Neutrophil (primary cell): ENCODE data around the gene MDFIC.

ENCODE experiments used
- H3K27ac ChIP-seq: fragments of 200-600 bp; sonication (generic); 2 replicates; pipeline ENCODE4 v1.5.1; 2016; ENCODE audit warnings: mild to moderate bottlenecking, moderate library complexity
- H3K27me3 ChIP-seq: fragments of 200-600 bp; sonication (generic); 2 replicates; pipeline ENCODE4 v1.6.0; 2016; ENCODE audit warnings: mild to moderate bottlenecking
- H3K36me3 ChIP-seq: fragments of 200-600 bp; sonication (generic); 2 replicates; pipeline ENCODE4 v1.5.1; 2017
- H3K4me1 ChIP-seq, 2 experiments: fragments of 200-600 bp in 1 of 2; sonication (generic) in 1 of 2; 1 replicate in 1 of 2; 2 replicates in 1 of 2; pipeline versions ENCODE4 v1.5.1 to v1.6.1; 2013 to 2016; ENCODE audit warnings: low read depth in 1 of 2, low read length in 1 of 2, mild to moderate bottlenecking in 1 of 2, moderate library complexity in 1 of 2; ENCODE audit not compliant: control insufficient read depth in 1 of 2, insufficient read depth in 1 of 2
- H3K4me3 ChIP-seq, 2 experiments: fragments of 200-600 bp in 1 of 2; sonication (generic) in 1 of 2; 1 replicate in 1 of 2; 2 replicates in 1 of 2; pipeline ENCODE4 v1.5.1; 2013 to 2016; ENCODE audit warnings: low read depth in 1 of 2, low read length in 1 of 2, mild to moderate bottlenecking in 1 of 2, moderate library complexity in 1 of 2
- H3K9me3 ChIP-seq: fragments of 200-600 bp; sonication (generic); 2 replicates; pipeline ENCODE4 v1.5.1; 2016
- TF ChIP-seq, protein P1 (sequence below): fragments of 200-600 bp; sonication (generic); IDR thresholded peaks from 2 replicates; pipeline ENCODE4 v1.5.1; 2016; ENCODE audit warnings: antibody characterized with exemption

MDFIC gene

GRCh38 chr7:115047958-115048720 lies 126.2 kb downstream of the MDFIC start:
- H3K4me3 ChIP-seq = no peak overlapping the region
- TF ChIP-seq, protein P1, sequence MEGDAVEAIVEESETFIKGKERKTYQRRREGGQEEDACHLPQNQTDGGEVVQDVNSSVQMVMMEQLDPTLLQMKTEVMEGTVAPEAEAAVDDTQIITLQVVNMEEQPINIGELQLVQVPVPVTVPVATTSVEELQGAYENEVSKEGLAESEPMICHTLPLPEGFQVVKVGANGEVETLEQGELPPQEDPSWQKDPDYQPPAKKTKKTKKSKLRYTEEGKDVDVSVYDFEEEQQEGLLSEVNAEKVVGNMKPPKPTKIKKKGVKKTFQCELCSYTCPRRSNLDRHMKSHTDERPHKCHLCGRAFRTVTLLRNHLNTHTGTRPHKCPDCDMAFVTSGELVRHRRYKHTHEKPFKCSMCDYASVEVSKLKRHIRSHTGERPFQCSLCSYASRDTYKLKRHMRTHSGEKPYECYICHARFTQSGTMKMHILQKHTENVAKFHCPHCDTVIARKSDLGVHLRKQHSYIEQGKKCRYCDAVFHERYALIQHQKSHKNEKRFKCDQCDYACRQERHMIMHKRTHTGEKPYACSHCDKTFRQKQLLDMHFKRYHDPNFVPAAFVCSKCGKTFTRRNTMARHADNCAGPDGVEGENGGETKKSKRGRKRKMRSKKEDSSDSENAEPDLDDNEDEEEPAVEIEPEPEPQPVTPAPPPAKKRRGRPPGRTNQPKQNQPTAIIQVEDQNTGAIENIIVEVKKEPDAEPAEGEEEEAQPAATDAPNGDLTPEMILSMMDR = no peak
- H3K27me3 ChIP-seq = no peaks in the 10 kb centered on the region
- no peak overlapping the region for H3K27ac ChIP-seq
- H3K4me1 ChIP-seq = no peaks in the 10 kb centered on the region
- no peaks in the 10 kb centered on the region for H3K9me3 ChIP-seq
- H3K36me3 ChIP-seq = no peaks in the 10 kb centered on the region

GRCh38 chr7:115052706-115053105 lies 130.8 kb downstream of the MDFIC start:
- Histone ChIP-seq H3K36me3 (no peaks in the 10 kb centered on the region), H3K4me1 (no peaks in the 10 kb centered on the region), H3K9me3 (no peaks in the 10 kb centered on the region), H3K27ac (no peak overlapping the region), H3K4me3 (no peak overlapping the region), H3K27me3 (no peaks in the 10 kb centered on the region)
- TF ChIP-seq, protein P1 = no peak

DNA sequence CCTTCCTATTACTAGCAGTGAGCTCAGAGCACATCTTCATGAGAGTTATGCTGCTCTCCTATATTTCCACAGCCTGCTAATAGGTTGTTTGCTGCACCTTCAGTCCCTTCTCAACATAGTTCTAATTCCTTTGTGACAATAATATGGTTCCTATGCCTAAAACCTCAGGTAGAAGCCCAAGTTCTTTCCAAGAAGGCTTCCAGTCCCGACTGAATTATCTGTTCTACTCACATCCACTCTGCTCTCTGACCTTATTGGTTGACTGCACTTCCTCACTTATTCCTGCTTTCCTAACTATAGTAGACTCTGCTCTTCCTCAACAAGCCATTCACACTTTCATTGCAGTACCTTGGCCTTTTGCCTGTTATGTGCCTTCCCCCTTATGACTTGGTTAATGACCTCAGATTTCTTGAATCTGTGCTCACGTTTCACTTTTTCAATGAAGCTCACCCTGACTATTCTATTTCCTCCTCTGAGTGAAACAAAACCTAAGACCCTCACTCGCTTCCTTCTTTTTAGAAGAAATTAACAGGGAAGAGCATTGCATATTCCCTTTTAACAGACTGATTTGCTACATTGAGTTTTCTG lies 132.7 kb downstream of the MDFIC start:
- TF ChIP-seq, protein P1 = no peak
- Histone ChIP-seq H3K27ac (no peak overlapping the region), H3K27me3 (no peaks in the 10 kb centered on the region)

GRCh38 chr7:115056019-115056418 lies 134.1 kb downstream of the MDFIC start:
- Histone ChIP-seq H3K4me3 (no peak overlapping the region), H3K4me1 (no peaks in the 10 kb centered on the region), H3K36me3 (no peaks in the 10 kb centered on the region), H3K27ac (no peak overlapping the region), H3K27me3 (no peaks in the 10 kb centered on the region), H3K9me3 (no peaks in the 10 kb centered on the region)
- TF ChIP-seq, protein P1 = no peak

More for the DNA sequence above, 132.7 kb downstream of the MDFIC start:
- Histone ChIP-seq H3K36me3 (no peaks in the 10 kb centered on the region), H3K4me3 (no peak overlapping the region), H3K4me1 (no peaks in the 10 kb centered on the region), H3K9me3 (no peaks in the 10 kb centered on the region)

DNA sequence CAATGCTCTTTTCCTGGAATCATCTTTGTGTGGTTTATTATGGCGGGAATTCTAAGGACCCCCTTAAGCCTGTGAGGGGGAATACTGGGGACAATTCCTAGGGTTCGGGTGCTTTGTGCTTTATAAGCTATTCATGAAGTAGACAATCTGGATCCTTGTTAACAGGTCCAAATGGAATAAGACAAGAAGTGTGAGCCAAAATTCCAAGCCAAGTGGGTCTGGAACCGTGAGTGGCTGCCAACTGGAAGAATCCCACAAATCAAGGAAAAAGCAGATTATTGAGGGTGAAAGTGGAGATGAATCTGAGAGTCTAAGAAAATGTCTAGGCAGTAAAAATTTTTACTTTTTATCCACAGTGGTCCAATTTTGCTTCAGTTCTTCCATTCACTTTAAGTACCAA lies 136.8 kb downstream of the MDFIC start:
- no peaks in the 10 kb centered on the region for H3K36me3 ChIP-seq
- no peaks in the 10 kb centered on the region for H3K4me1 ChIP-seq
- H3K9me3 ChIP-seq = no peaks in the 10 kb centered on the region
- no peak overlapping the region for H3K27ac ChIP-seq
- no peaks in the 10 kb centered on the region for H3K27me3 ChIP-seq
- TF ChIP-seq, protein P1 = no peak
- no peak overlapping the region for H3K4me3 ChIP-seq
